Activated CD4-positive, alpha-beta T cell treated with anti-CD3 and anti-CD28 coated beads for 24 hours (primary cell): Measurements from ENCODE around the gene HIVEP3.

Source experiments
- DNase-seq, 2 donors: peaks; one replicate each; pipeline ENCODE4 v3.0.0-alpha.2; 2020; ENCODE audit warnings: low read depth in 2 of 2

Gene HIVEP3

GRCh38 chr1:41789661-41790330 lies 128.9 kb downstream of the HIVEP3 start:
- DNase-seq = no peak

GRCh38 chr1:41788427-41788826 lies 130.3 kb downstream of the HIVEP3 start:
- no peak for DNase-seq

- DNase-seq = no peak
Measured at GRCh38 chr1:41784531-41785274, 134.0 kb downstream of the HIVEP3 start.

- peak; percentile 41 to 42 for DNase-seq
Measured at GRCh38 chr1:41783189-41783639, 135.5 kb downstream of the HIVEP3 start.

GRCh38 chr1:41780916-41781315 lies 137.8 kb downstream of the HIVEP3 start:
- DNase-seq = no peak

- no peak for DNase-seq
Measured at GRCh38 chr1:41780322-41780721, 138.4 kb downstream of the HIVEP3 start.

- DNase-seq = no peak
Measured at GRCh38 chr1:41779360-41779759, 139.4 kb downstream of the HIVEP3 start.

GRCh38 chr1:41777695-41778094 lies 141.0 kb downstream of the HIVEP3 start:
- DNase-seq = no peak

- DNase-seq = no peak
Measured at GRCh38 chr1:41776891-41777441, 141.8 kb downstream of the HIVEP3 start.

- DNase-seq = no peak
Measured at GRCh38 chr1:41775956-41776585, 142.7 kb downstream of the HIVEP3 start.

GRCh38 chr1:41774471-41774990 lies 144.2 kb downstream of the HIVEP3 start:
- DNase-seq = no peak

GRCh38 chr1:41773842-41774241 lies 144.9 kb downstream of the HIVEP3 start:
- DNase-seq = no peak

GRCh38 chr1:41773144-41773591 lies 145.6 kb downstream of the HIVEP3 start:
- no peak for DNase-seq

- no peak for DNase-seq
Measured at GRCh38 chr1:41769068-41769467, 149.7 kb downstream of the HIVEP3 start.

- DNase-seq = no peak
Measured at GRCh38 chr1:41768583-41768982, 150.1 kb downstream of the HIVEP3 start.

- no peak for DNase-seq
Measured at GRCh38 chr1:41767534-41768525, 150.9 kb downstream of the HIVEP3 start.

- no peak for DNase-seq
Measured at GRCh38 chr1:41766546-41766945, 152.2 kb downstream of the HIVEP3 start.

GRCh38 chr1:41766041-41766440 lies 152.7 kb downstream of the HIVEP3 start:
- DNase-seq = no peak

- DNase-seq = no peak
Measured at GRCh38 chr1:41765152-41765551, 153.6 kb downstream of the HIVEP3 start.

- DNase-seq = no peak
Measured at GRCh38 chr1:41764656-41765055, 154.1 kb downstream of the HIVEP3 start.

GRCh38 chr1:41762777-41763176 lies 155.9 kb downstream of the HIVEP3 start:
- no peak for DNase-seq
